ENCODE data around the gene PRDX6.
"Not testable (repeated sequence)": the region's sequence is repeated elsewhere in the genome, so short reads cannot be mapped to it uniquely, and the experiment has no call there.

PRDX6 gene

DNA sequence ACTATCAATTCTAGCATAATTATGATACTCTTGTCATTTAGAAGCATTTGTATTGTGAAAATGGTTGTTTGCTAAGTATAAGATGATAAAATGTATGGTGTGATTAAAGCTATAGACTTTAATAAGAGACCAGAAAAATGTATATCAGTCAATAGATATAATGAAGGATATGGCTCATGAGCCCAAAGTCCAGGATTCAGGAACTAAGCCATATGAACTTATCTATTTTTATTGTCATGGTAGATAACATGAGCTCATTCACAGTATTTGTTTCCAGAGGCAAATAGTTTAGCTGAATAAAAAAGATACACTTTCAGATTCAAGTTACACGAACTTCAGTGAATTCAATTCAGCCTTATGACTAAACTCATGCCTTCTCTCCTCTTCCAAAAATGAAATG, 32.7 kb downstream of the PRDX6 start:
- WGBS (ENCODE audit: extremely low coverage, insufficient coverage, low lambda C conversion rate) = no CpG with 5 or more reads among the region's 1 CpG
- Histone ChIP-seq H3K4me2 (ENCODE audit: low read length) (no peak overlapping the region), H3K4ac (ENCODE audit: low read depth, low read length) (no peak overlapping the region), H2BK15ac (replicated peaks; ENCODE audit: low read depth) (no peak overlapping the region), H3K79me2 (ENCODE audit: control insufficient read depth, insufficient read depth, low read length) (no peaks in the 10 kb centered on the region), H3K79me1 (ENCODE audit: low read length) (no peaks in the 10 kb centered on the region), H3K18ac (ENCODE audit: low read length) (no peak overlapping the region), H3K23ac (ENCODE audit: low read length) (no peak overlapping the region), H2BK5ac (ENCODE audit: low read length) (no peak overlapping the region), H2AK5ac (ENCODE audit: low read length) (no peak overlapping the region), H3K9ac (ENCODE audit: low read length) (no peak overlapping the region), H4K5ac (ENCODE audit: low read length) (no peak overlapping the region), H2BK120ac (ENCODE audit: low read depth, low read length) (no peak overlapping the region), H3K27me3 (ENCODE audit: insufficient read depth, low read length, poor library complexity) (no peaks in the 10 kb centered on the region), H3K27ac (ENCODE audit: low read depth, low read length) (no peak overlapping the region), H3K36me3 (ENCODE audit: control insufficient read depth, insufficient read depth, low read length) (no peaks in the 10 kb centered on the region), H3K4me3 (ENCODE audit: low read length) (no peak overlapping the region), H4K8ac (ENCODE audit: low read depth, low read length) (no peak overlapping the region), H3K56ac (ENCODE audit: low read length) (no peak overlapping the region), H3K4me1 (ENCODE audit: control insufficient read depth, low read depth, low read length) (no peaks in the 10 kb centered on the region)
- DNase-seq = no peak

- not testable (repeated sequence) for H2BK5ac ChIP-seq (ENCODE audit: low read length); H3K79me1 ChIP-seq (ENCODE audit: low read length); DNase-seq; H4K8ac ChIP-seq (ENCODE audit: low read depth, low read length); H2BK15ac ChIP-seq (replicated peaks; ENCODE audit: low read depth); H3K4me1 ChIP-seq (ENCODE audit: control insufficient read depth, low read depth, low read length); H3K27me3 ChIP-seq (ENCODE audit: insufficient read depth, low read length, poor library complexity); H3K9ac ChIP-seq (ENCODE audit: low read length); H2BK120ac ChIP-seq (ENCODE audit: low read depth, low read length); H3K23ac ChIP-seq (ENCODE audit: low read length); H3K56ac ChIP-seq (ENCODE audit: low read length); H2AK5ac ChIP-seq (ENCODE audit: low read length); H3K79me2 ChIP-seq (ENCODE audit: control insufficient read depth, insufficient read depth, low read length); H3K18ac ChIP-seq (ENCODE audit: low read length); H3K4ac ChIP-seq (ENCODE audit: low read depth, low read length); H3K36me3 ChIP-seq (ENCODE audit: control insufficient read depth, insufficient read depth, low read length); H4K5ac ChIP-seq (ENCODE audit: low read length); H3K4me3 ChIP-seq (ENCODE audit: low read length); H3K4me2 ChIP-seq (ENCODE audit: low read length); H3K27ac ChIP-seq (ENCODE audit: low read depth, low read length)
- WGBS (ENCODE audit: extremely low coverage, insufficient coverage, low lambda C conversion rate) = no CpG with 5 or more reads among the region's 1 CpG
Measured at GRCh38 chr1:173514503-173514902, 37.4 kb downstream of the PRDX6 start.

DNA sequence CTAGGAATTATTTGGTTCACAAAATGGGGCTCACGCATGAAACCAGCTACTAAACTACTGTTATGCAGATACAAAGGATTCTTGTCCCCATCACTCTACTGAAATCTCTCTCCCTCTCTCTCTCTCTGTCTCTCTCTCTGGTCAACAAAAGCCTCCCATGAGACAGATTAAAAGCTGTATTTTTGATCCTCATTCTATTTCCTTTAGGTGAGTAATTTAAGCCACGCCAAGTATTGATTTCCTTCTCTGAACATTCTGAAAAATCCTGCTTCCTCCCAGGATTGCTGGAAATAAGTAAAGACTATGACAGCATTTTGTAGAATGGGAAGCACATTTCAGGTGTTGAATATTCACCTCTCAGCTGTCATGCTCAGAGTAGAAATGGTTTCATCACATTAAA, 43.7 kb downstream of the PRDX6 start:
- Histone ChIP-seq H3K36me3 (ENCODE audit: control insufficient read depth, insufficient read depth, low read length) (no peaks in the 10 kb centered on the region), H3K56ac (ENCODE audit: low read length) (no peak overlapping the region), H3K79me2 (ENCODE audit: control insufficient read depth, insufficient read depth, low read length) (no peaks in the 10 kb centered on the region), H2BK120ac (ENCODE audit: low read depth, low read length) (no peak overlapping the region), H3K4ac (ENCODE audit: low read depth, low read length) (no peak overlapping the region), H4K8ac (ENCODE audit: low read depth, low read length) (no peak overlapping the region), H3K4me2 (ENCODE audit: low read length) (no peak overlapping the region), H2BK15ac (replicated peaks; ENCODE audit: low read depth) (peak overlapping the region; percentile 36), H3K4me1 (ENCODE audit: control insufficient read depth, low read depth, low read length) (no peaks in the 10 kb centered on the region), H3K4me3 (ENCODE audit: low read length) (no peak overlapping the region), H3K27me3 (ENCODE audit: insufficient read depth, low read length, poor library complexity) (no peaks in the 10 kb centered on the region), H4K5ac (ENCODE audit: low read length) (no peak overlapping the region), H3K79me1 (ENCODE audit: low read length) (no peaks in the 10 kb centered on the region), H3K23ac (ENCODE audit: low read length) (no peak overlapping the region), H3K9ac (ENCODE audit: low read length) (no peak overlapping the region), H3K18ac (ENCODE audit: low read length) (no peak overlapping the region), H3K27ac (ENCODE audit: low read depth, low read length) (no peak overlapping the region), H2BK5ac (ENCODE audit: low read length) (no peak overlapping the region), H2AK5ac (ENCODE audit: low read length) (no peak overlapping the region)
- no peak for DNase-seq
- no CpG with 5 or more reads among the region's 2 CpGs for WGBS (ENCODE audit: extremely low coverage, insufficient coverage, low lambda C conversion rate)

- no peaks in the 10 kb centered on the region for H3K79me2 ChIP-seq (ENCODE audit: control insufficient read depth, insufficient read depth, low read length)
- no peak for DNase-seq
- H4K5ac ChIP-seq (ENCODE audit: low read length) = no peak overlapping the region
- H3K9ac ChIP-seq (ENCODE audit: low read length) = no peak overlapping the region
- H3K56ac ChIP-seq (ENCODE audit: low read length) = no peak overlapping the region
- H3K4ac ChIP-seq (ENCODE audit: low read depth, low read length) = no peak overlapping the region
- no peak overlapping the region for H3K27ac ChIP-seq (ENCODE audit: low read depth, low read length)
- H2AK5ac ChIP-seq (ENCODE audit: low read length) = no peak overlapping the region
- H3K27me3 ChIP-seq (ENCODE audit: insufficient read depth, low read length, poor library complexity) = no peaks in the 10 kb centered on the region
- H4K8ac ChIP-seq (ENCODE audit: low read depth, low read length) = no peak overlapping the region
- no peak overlapping the region for H3K4me2 ChIP-seq (ENCODE audit: low read length)
- no peak overlapping the region for H2BK5ac ChIP-seq (ENCODE audit: low read length)
- no peak overlapping the region for H3K23ac ChIP-seq (ENCODE audit: low read length)
- H3K4me1 ChIP-seq (ENCODE audit: control insufficient read depth, low read depth, low read length) = no peaks in the 10 kb centered on the region
- no CpG with 5 or more reads among the region's 3 CpGs for WGBS (ENCODE audit: extremely low coverage, insufficient coverage, low lambda C conversion rate)
- H3K18ac ChIP-seq (ENCODE audit: low read length) = no peak overlapping the region
- H3K36me3 ChIP-seq (ENCODE audit: control insufficient read depth, insufficient read depth, low read length) = no peaks in the 10 kb centered on the region
- H3K79me1 ChIP-seq (ENCODE audit: low read length) = no peaks in the 10 kb centered on the region
- H2BK15ac ChIP-seq (replicated peaks; ENCODE audit: low read depth) = no peak overlapping the region
- no peak overlapping the region for H2BK120ac ChIP-seq (ENCODE audit: low read depth, low read length)
- H3K4me3 ChIP-seq (ENCODE audit: low read length) = no peak overlapping the region
Measured at GRCh38 chr1:173523329-173523728, 46.2 kb downstream of the PRDX6 start.

DNA sequence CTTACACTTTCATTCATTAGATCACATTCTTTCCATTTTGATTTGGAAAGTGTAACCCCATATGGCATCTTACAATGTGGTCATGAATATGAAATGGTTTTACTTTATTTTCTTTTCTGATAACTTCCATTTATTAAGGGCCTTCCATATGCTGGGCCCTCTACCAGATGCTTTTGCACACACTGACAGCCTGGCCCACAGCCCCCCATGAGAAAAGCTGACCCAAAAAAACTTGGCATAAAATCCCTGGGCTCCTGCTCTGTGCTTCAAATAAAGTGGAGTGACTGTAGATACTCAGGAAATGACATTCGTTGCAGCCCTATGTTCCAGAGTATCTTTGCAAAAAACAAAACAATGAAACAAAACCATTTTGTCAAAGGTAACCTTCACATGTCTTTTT, 48.8 kb downstream of the PRDX6 start:
- no peak overlapping the region for H3K23ac ChIP-seq (ENCODE audit: low read length)
- H3K4ac ChIP-seq (ENCODE audit: low read depth, low read length) = no peak overlapping the region
- no peaks in the 10 kb centered on the region for H3K79me2 ChIP-seq (ENCODE audit: control insufficient read depth, insufficient read depth, low read length)
- H3K56ac ChIP-seq (ENCODE audit: low read length) = no peak overlapping the region
- no peak overlapping the region for H3K4me3 ChIP-seq (ENCODE audit: low read length)
- no peak overlapping the region for H3K9ac ChIP-seq (ENCODE audit: low read length)
- no peak overlapping the region for H4K8ac ChIP-seq (ENCODE audit: low read depth, low read length)
- no peaks in the 10 kb centered on the region for H3K27me3 ChIP-seq (ENCODE audit: insufficient read depth, low read length, poor library complexity)
- no peak for DNase-seq
- no peak overlapping the region for H3K27ac ChIP-seq (ENCODE audit: low read depth, low read length)
- H2AK5ac ChIP-seq (ENCODE audit: low read length) = no peak overlapping the region
- H3K36me3 ChIP-seq (ENCODE audit: control insufficient read depth, insufficient read depth, low read length) = no peaks in the 10 kb centered on the region
- H2BK15ac ChIP-seq (replicated peaks; ENCODE audit: low read depth) = no peak overlapping the region
- H3K18ac ChIP-seq (ENCODE audit: low read length) = no peak overlapping the region
- H3K4me2 ChIP-seq (ENCODE audit: low read length) = no peak overlapping the region
- H2BK120ac ChIP-seq (ENCODE audit: low read depth, low read length) = no peak overlapping the region
- WGBS (ENCODE audit: extremely low coverage, insufficient coverage, low lambda C conversion rate) = no CpG with 5 or more reads among the region's 1 CpG
- H4K5ac ChIP-seq (ENCODE audit: low read length) = no peak overlapping the region
- no peak overlapping the region for H2BK5ac ChIP-seq (ENCODE audit: low read length)
- no peaks in the 10 kb centered on the region for H3K79me1 ChIP-seq (ENCODE audit: low read length)
- H3K4me1 ChIP-seq (ENCODE audit: control insufficient read depth, low read depth, low read length) = no peaks in the 10 kb centered on the region

DNA sequence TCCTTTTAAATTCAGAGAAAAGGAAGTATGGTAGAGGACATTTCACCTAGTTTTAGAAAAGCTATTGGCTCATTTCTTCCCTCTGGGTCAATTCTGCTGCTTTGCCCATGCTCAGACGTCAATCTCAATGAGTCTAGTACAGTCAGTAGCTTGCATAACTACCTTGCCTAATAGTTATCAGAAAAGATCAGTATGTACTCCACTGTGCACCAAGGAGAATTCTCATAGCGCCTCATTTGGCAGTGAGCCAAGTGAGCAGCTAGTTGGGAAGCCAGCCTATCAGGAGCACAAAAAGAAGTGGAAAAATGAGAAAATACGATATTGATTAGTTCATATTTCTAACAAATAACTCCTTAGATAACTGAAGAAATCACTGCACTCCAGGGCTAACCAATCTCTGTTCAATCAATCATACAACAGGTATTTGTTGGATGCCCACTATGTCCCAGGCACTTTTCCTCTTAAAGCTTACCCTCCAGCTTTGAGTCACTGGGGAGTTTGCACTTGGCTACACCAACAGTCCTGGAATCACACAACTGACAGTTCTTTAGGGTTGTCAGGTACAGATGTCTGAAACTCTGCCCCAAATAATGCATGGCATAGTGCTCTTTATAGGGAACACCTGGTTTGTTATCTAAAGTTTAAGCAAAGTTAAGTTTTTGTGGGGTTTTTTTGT, 50.2 kb downstream of the PRDX6 start:
- no peaks in the 10 kb centered on the region for H3K79me1 ChIP-seq (ENCODE audit: low read length)
- no peak overlapping the region for H4K5ac ChIP-seq (ENCODE audit: low read length)
- no peak overlapping the region for H3K56ac ChIP-seq (ENCODE audit: low read length)
- no peak overlapping the region for H3K18ac ChIP-seq (ENCODE audit: low read length)
- H3K4ac ChIP-seq (ENCODE audit: low read depth, low read length) = no peak overlapping the region
- H2BK120ac ChIP-seq (ENCODE audit: low read depth, low read length) = no peak overlapping the region
- H3K36me3 ChIP-seq (ENCODE audit: control insufficient read depth, insufficient read depth, low read length) = no peaks in the 10 kb centered on the region
- no peak overlapping the region for H3K23ac ChIP-seq (ENCODE audit: low read length)
- DNase-seq = no peak
- H2AK5ac ChIP-seq (ENCODE audit: low read length) = no peak overlapping the region
- H3K4me3 ChIP-seq (ENCODE audit: low read length) = no peak overlapping the region
- no peak overlapping the region for H3K9ac ChIP-seq (ENCODE audit: low read length)
- H3K4me2 ChIP-seq (ENCODE audit: low read length) = no peak overlapping the region
- H4K8ac ChIP-seq (ENCODE audit: low read depth, low read length) = no peak overlapping the region
- no peak overlapping the region for H3K27ac ChIP-seq (ENCODE audit: low read depth, low read length)
- no peak overlapping the region for H2BK5ac ChIP-seq (ENCODE audit: low read length)
- H3K27me3 ChIP-seq (ENCODE audit: insufficient read depth, low read length, poor library complexity) = no peaks in the 10 kb centered on the region
- no peak overlapping the region for H2BK15ac ChIP-seq (replicated peaks; ENCODE audit: low read depth)
- no peaks in the 10 kb centered on the region for H3K4me1 ChIP-seq (ENCODE audit: control insufficient read depth, low read depth, low read length)
- H3K79me2 ChIP-seq (ENCODE audit: control insufficient read depth, insufficient read depth, low read length) = no peaks in the 10 kb centered on the region
- WGBS (ENCODE audit: extremely low coverage, insufficient coverage, low lambda C conversion rate) = no CpG with 5 or more reads among the region's 3 CpGs

Data from mesendoderm (in vitro differentiated cells).